GM04503 (cell line): Measurements from ENCODE around the gene CLCNKB.
A peak's percentile ranks its signal among the peaks of the same experiment; 100 is the strongest.
"Not testable (repeated sequence)": the region's sequence is repeated elsewhere in the genome, so short reads cannot be mapped to it uniquely, and the experiment has no call there.

ENCODE experiments used
- DNase-seq: peaks from one replicate; pipeline ENCODE4 v3.0.0-alpha.2; 2012; ENCODE audit warnings: low read depth

CLCNKB gene

DNA sequence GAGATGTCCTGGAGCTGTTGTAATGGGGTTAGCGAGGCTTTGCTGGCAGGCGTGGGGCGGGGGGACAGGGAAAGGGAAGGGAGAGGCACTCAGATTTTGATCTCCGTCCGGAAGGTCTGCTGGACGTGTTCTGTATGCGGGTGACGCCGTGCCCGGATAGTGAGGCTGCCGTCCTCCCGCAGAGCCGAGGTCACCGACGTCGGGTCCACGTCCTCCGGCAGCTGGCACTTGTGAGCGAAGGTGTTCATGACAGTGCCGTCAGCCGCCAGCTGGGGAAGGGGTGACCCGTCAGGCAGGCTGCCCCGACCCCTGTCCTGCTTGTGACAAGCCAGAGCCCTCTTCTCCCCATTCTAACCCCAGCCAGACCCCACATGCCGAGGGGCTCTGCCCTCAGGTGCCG is 28.1 kb upstream of the CLCNKB start:
- no peak for DNase-seq

DNA sequence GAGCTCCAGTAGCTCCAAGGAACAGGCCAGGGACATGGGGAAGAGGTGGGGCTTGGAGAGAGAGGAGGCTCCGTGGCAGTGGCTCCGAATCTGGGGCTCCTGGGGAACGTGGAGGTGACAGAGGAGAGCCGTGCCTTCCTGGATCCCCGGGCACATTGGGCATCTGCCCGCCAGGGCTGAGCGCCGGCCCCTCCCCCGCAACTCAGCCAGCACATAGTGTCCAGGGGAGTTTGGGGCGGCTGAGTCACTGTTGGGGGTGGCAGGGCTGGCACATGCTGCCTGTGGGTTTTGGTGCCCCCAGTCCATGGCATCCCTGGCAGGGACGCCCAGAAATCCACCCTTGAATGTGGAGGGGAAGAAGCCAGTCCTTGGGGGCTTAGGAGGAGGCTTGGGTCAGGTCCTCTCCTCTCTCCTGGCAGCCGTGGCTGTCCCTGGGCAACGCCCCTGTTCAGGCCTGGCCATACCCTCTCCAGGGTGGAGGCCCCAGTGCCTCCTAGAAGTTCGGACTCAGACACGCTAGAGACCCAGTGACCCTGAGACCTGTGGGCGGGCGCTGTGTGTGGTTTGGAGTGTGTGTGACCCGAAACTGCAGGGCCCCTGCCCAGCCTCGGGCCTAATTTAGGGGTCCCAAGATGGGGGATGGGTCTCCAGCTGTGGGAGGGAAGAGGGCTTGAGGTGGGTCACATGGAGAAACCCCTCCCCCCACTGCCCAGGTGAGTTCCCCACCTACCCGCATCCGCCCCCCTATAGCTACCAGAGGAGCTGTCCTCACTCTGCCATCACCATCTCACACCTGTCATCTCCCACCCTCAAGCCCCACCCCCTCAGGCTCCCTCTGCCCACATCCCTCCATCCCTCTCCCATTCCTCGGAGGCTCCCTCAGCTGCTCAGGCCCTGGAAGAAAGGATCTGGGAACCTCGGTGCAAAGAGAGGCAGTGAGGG is 27.4 kb upstream of the CLCNKB start:
- no peak for DNase-seq

DNA sequence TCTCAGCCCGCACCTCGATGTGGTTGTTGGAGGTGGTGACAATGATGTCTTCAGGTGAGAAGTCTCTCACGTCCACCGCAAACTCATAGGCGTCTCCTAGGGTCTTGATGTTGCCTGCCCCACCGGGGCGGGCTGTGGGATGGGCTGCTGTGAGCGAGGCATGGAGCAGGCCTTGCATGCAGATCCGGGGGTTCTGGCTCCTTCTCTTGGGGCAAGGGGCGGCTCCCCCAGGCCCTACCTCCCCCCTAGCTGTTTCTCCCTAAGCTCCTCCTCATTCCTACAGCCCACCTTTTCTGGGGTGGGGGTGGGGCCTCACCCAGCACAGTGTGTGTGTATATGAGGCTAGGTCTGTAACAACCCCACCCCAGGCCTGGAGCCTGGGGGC is 26.5 kb upstream of the CLCNKB start:
- DNase-seq, result no peak

DNA sequence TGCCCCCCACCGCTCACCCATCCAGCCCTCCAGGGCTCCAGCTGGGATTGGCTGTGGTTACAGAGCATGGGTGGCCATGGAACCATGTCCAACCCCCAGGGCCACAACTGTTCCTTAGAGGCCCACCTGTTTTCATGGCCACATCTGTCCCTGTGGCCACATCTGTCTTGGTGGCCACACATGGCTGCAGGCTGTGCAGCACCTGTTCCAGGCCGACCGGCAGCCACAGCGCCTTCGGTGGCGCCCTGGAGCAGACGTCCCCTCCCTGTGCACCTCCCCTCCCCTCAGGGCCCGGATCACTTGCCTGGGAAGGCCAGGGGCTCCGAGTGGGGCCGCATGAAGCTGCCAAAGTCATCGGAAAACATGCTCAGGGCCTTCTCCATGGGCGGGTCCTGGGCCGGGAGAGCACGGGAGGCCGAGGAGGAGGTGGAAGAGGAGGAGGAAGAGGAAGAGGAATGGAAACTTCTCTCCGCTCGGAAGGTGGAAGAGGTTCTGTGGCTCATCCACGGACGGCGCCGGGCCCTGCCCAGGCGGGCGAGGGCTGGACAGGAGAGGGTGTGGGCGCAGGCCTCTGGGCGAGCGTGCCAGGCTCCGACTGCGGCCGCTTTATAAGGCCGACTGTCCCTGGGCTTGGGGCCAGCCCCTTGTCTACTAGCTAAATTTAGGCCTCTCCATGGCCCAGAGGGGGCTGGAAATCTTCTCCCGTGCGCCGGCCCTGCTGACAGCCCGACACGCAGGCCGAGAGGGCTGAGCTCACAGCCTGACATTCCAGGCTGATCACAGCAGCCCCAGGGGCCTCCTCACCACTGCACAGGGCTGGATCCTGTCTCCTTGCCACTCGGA is 25.9 kb upstream of the CLCNKB start, which contains the start of gene HSPB7:
Gene HSPB7 (minus strand): TSS at position 583 of the 843 bp plus-strand sequence. CDS start 80 bp downstream, at position 503.
- DNase-seq, result peak; percentile 86

DNA sequence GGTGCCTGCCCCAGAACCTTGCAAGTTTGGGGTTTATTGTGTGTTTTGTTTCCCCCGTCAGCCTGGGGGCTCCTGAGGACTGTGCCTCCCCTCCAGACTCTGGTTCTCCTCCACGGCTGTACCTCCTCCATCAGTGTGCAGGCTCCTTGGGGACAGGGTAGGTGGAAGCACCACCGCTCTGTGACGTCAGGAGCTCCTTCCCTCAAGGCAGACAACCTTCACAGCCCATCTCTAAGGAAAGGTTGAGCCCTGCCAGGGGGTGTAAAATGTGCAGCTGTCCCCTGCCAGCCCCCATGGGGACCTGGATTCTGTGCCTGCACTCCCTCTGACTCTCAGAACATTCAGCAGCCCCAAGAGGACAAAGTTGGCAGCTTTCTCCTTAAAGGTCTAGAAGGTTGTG is 25.3 kb upstream of the CLCNKB start:
- no peak for DNase-seq

DNA sequence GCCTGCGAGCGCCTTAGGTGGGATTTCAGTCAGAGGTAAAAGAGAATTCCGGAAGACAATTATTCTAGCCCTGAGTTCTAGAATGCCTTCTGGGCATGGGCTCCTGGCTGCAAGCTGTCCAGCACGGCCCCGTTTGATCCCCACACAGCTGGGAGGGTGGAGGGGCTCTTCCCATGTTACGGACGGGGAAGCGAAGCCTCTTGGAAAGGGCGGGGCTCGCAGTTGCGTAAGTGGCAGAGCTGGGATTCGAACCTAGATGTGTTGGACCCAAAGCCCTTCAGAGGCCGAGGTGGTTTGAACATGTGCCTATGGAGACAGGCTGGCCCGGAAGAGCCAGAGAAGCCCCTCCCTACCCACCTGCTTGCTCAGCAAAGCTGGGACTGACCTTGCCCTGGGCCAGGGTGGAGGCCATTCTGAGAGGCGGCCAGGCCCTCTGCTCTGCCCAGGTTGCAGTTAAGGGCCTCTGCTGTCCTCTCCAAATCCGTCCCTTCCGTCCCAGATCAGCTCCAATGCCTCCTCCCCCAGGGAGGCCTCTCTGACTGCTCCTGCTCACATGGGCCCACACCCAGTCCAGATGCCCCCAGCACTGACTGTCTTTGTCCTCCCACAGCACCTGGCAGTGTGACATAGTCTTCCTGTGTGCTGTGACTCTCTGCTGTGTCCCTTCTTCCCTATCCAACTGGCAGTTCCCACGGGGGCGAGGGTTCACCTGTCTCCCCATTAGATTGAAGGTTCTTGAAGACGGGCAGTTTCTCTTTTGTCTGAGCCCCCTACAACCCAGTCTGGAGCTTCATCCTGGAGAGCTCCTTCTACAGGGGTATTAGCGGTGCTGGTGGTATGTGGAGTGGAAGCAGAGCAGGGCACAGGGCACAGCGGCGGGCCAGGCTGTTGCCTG is 24.6 kb upstream of the CLCNKB start:
- DNase-seq, result no peak

DNA sequence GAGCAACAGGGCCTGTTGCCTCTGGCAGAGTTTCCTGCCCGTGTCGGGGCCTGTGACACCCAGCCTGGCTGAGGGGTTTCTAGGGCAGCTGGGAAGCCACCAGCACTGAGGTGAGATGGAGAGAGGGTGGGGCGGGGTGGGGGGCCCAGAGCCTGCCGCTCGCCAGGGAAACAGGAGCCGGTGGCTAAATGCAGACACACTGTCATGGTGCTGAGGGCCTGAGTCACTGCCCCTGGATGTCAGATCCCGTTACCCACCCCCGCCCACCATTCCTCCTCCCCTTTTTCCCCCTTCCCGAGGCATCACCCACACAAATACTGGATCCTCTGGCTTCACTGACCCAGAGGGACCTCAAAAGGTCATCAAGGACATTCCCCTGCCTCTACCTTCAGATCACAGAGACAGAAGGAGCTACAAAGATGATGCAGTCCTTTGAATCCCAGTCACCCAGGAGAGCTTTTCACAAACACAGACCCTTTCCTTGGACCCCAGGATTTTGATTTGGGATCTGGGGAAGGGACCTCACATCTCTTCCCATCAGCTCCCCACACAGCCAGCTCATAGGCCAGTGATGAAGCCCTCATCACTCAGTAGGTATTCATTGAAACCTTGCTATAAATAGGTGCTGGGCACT is 23.8 kb upstream of the CLCNKB start:
- DNase-seq, result no peak

DNA sequence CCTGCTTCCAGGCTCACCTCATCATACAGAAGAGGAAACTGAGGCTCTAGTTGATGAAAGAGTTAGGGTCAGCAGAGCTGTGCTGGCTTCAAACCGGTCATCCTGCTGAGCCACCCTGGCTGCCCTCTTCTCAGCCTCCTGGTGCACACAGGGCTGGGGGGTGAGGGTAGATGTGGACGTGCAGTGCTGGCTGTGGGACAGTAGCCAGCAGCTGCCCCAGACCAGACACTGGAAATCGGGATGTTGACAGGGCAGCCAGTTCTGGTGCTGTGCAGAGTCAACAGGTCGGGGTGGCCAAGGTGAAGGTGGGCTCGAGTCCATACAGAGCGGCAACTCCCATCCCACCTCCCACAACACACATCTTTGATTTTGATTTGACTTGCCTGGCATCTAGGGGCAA is 23.3 kb upstream of the CLCNKB start:
- no peak for DNase-seq

DNA sequence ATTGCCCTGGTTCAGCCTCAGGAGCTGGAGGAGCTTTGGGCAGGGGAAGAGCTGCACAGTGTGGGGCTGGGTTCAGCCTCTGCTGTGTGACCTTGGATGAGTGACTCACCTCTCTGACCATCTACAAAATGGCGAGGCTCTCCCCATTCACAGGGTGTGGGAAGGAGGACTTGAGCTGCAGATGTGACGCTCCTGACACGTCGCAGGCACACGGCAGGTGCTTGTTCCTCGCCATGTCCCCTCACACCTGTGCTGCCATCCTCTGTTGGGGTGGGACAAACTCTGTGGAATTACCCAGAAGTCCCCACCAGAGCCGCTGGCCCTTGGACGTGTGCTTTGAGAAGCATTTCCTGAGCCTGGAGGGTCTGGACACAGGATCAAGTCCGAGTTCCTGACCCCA is 22.7 kb upstream of the CLCNKB start:
- DNase-seq, result not testable (repeated sequence)

DNA sequence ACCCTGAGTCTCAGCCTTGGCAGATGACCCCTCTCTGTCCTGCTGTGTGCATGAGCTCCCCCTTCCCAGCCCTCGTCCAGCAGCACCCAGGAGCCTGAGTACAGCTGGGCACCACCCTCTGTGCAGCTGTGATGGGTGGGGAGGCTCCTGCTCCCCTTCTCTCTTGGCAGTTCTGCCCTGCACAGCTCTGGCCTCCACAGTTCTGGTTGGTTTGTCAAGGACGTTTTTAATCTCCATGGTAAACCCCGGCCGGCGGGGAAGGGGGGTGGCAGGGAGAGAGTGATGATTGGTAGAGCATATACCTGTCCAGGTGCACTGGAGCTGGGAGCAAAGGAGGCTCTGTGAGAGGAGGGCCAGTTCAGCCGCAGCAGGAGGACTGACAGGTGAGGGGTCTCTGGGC is 21.9 kb upstream of the CLCNKB start, which contains the start of gene CLCNKA:
Gene CLCNKA (plus strand): TSS at position 356 of the 400 bp plus-strand sequence. CDS start 584 bp downstream, outside the sequence.
- no peak for DNase-seq

DNA sequence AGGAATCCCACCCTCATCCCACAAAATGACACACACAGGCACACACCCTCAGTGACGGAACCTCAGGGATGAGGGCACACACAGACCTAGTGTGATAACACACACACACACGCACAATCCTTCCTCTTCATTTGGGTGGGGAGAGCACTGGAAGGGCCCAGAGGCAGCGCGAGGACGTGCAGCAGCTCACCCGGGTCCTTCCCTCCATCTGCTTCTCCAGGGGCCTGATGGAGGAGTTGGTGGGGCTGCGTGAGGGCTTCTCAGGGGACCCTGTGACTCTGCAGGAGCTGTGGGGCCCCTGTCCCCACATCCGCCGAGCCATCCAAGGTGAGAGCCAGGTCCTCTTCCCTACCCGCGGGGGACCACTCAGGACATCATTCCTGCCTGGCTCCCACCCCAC is 21.2 kb upstream of the CLCNKB start:
- no peak for DNase-seq

DNA sequence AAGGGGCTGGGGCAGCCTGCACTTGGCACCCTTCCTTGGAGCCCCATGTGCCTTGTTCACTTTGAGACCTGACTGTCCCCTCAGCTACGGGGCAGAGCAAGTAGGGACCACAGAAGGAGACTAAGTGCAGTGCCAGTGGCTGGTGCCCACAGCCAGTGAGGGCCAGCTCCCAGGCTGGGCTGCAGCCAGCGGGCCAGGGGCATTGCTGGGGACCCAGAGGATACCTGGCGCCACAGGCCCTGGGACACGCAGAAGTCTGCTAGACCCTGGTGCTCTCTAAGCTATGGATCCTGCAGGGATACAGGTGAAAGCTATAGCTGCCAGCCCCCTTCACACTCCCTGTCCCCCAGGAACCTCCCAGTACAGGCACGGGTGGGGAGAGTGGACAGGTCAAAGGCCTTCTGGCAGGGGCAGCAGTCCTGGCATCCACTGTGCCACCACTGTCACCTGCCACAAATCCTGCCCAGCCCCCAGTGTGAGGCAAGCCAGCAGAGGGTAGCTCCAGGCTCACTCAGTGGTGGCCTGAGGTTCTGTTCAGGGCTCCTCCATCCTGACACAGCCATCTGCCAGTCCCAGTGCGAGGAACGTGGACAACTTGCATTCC is 20.4 kb upstream of the CLCNKB start:
- DNase-seq, result no peak

DNA sequence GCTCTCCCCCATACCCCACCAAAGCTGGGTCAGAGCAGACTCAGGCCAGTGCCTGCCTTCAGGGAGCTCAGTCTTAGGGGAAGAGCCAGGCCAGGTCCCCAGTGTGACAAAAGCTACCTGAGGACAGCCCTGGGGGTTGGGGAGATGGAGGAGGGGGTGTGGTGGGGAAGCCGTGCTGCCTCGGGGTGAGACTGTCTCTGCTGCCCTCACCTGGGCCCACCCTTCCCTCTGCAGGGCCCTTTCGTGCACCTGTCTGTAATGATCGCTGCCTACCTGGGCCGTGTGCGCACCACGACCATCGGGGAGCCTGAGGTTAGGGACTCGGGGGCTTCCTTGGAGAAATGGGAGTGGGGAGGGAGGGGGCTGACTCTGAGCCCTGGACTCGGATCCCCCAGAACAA is 17.3 kb upstream of the CLCNKB start:
- not testable (repeated sequence) for DNase-seq

DNA sequence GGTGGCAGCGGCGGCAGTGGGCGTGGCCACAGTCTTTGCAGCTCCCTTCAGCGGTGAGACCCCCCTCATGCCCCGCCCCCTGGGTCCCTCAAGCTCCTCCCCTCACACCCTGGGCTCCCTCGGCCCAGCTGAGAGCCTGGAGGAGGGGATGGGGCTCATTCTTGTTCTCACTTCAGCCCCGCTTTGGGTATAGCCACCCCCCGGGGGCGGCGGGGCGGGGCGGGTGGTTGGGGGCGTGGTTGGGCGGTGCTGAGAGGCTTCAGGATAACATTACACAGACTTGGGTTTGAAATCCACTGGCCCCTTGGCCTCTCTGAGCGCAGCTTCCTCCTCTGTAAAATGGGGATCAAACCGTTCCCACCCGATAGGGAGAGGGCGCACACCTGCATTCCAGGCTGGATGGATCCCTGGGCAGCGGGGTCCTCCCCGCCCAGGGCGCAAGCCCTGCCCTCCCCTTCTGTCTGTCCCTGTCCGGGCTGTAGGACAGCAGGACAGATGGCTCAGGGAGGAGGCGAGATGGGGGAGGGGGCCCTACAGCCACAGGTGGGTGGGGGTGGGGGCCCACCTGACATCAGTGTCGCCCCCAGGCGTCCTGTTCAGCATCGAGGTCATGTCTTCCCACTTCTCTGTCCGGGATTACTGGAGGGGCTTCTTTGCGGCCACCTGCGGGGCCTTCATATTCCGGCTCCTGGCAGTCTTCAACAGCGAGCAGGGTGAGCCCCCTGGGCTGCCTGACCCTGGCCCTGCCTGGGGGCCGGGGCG is 16.7 kb upstream of the CLCNKB start:
- no peak for DNase-seq

DNA sequence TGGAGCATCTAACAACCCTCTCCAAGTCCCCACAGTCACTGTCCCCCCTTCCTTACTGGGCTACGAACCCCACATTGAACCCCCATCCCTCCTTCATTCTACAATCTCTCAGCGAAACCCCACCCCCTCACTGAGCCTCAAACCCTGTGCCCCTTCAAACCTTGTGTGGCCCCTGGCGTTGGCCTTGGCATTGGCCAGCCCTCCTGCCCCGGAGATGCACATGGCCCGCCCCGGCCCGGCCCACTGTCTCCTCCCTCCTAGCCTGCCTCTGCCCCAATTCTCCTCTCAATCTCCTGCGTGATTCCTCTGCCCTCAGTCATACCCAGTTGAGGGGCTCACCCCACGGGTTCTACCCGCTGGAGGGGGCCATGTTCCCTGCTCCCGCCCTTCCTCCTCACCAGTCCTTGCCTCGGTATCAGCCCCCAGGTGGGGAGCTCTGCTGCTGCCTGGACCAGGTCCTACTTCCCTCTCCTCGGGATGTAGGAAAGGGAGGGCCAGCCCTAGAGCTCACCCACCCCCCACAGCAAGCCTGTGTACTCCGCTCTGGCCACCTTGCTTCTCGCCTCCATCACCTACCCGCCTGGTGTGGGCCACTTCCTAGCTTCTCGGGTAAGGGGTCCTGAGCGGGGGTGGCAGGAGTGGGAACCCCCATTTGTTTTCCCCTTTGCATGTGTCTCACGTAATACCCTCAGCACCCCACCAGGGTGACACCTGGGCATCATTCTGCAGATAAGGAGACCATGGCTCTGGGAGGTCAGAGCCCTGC is 15.2 kb upstream of the CLCNKB start:
- no peak for DNase-seq

DNA sequence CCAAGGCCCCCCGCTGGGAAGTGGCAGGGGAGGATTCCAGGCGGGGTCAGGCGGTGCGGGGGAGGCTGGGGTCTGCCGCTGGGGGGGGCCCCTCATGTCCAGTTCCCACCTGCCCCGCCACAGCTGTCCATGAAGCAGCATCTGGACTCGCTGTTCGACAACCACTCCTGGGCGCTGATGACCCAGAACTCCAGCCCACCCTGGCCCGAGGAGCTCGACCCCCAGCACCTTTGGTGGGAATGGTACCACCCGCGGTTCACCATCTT is 14.6 kb upstream of the CLCNKB start:
- DNase-seq, result not testable (repeated sequence)

DNA sequence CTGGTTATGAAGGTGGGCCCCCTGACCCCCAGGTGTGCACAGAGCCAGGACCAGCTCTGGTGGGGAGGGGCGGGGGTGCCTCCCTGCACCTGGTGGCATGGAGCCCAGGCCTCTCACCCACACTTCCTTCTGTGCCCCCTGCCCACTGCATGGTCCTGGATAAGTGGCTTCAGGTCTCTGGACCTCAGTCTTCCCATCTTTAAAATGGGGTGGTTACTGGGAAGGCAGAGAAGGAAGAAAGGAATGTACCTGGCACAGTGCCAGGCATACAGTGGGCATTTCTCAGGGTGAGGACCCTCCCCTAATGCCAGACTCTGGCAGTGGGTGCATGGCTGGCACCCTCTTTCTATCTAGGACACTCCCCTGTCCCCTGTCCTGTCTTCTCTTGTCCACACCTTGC is 14.3 kb upstream of the CLCNKB start:
- DNase-seq, result no peak

DNA sequence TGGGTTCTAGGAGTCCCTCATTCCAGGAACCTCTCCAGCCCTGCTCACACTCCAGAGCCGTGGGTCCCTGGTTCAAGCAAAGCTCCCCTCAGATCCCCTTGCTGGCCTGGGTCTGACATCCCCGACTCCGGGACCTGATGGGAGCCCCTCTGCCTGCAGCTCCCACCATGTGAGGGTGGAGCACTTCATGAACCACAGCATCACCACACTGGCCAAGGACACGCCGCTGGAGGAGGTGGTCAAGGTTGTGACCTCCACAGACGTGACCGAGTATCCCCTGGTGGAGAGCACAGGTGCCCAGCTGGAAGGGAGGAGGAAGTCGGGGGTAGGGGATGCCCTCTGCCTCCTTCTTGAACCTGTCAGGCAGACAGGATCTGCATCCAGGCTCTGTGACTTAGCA is 12.0 kb upstream of the CLCNKB start:
- DNase-seq, result no peak

DNA sequence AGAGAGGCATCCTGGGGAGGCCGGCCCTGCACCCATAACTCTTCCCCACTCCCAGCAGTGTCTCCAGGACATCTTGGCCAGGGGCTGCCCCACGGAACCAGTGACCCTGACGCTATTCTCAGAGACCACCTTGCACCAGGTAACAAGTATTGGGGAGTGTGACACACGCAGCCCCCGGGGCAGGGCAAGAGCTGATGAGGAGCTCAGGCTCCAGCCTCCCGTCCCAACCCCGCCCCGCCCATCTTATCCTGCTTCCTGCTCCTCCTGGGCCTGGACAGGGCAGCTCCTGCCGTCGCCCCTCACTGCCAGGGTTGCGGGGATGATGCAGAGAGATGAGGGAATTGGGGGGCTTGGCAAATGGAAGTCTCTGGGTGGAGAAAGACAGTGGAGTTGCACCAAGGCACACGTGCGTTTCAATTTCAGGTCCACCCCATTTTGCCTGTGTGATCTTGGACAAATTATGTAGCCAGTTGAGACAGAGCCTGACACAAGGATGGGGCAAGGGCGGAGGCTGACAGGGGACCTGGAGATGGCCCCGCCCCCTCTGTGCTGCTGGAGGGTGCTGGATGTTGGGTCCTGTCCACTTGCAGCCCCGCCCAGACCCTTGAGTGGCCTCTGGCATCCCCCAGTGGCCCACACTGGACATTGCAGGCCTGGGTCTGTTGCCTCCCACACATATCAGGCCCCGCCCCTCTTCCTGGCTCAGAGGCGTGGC is 11.0 kb upstream of the CLCNKB start:
- no peak for DNase-seq
